ENCODE data around the gene BEND3. TPM values are rescaled to one million over a fixed set of nuclear protein-coding genes. Genes with fewer than 3 reads are reported as not detected.
A peak's percentile ranks its signal among the peaks of the same experiment; 100 is the strongest.

BEND3 gene
- total RNA-seq, 1 donor from 2014 or later: 3.9 TPM

GRCh38 chr6:107108201-107108890, 7.0 kb downstream of the BEND3 start:
- DNase-seq (ENCODE audit: low read depth) (no peak), FAIRE-seq (peak; percentile 64)
- Histone ChIP-seq H3K36me3 (ENCODE audit: control insufficient read depth, insufficient read depth, low read length) (no peaks in the 10 kb centered on the region), H3K4me3 (ENCODE audit: low read depth, low read length) (no peak overlapping the region), H3K27me3 (ENCODE audit: control insufficient read depth, insufficient read depth, low read length) (no peaks in the 10 kb centered on the region)
- TF ChIP-seq, protein P1, sequence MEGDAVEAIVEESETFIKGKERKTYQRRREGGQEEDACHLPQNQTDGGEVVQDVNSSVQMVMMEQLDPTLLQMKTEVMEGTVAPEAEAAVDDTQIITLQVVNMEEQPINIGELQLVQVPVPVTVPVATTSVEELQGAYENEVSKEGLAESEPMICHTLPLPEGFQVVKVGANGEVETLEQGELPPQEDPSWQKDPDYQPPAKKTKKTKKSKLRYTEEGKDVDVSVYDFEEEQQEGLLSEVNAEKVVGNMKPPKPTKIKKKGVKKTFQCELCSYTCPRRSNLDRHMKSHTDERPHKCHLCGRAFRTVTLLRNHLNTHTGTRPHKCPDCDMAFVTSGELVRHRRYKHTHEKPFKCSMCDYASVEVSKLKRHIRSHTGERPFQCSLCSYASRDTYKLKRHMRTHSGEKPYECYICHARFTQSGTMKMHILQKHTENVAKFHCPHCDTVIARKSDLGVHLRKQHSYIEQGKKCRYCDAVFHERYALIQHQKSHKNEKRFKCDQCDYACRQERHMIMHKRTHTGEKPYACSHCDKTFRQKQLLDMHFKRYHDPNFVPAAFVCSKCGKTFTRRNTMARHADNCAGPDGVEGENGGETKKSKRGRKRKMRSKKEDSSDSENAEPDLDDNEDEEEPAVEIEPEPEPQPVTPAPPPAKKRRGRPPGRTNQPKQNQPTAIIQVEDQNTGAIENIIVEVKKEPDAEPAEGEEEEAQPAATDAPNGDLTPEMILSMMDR (IDR thresholded peaks at IDR 0.05; ENCODE audit: insufficient read depth, low read length, severe bottlenecking): no peak

GRCh38 chr6:107107791-107108190, 7.5 kb downstream of the BEND3 start:
- Histone ChIP-seq H3K27me3 (ENCODE audit: control insufficient read depth, insufficient read depth, low read length) (no peaks in the 10 kb centered on the region), H3K36me3 (ENCODE audit: control insufficient read depth, insufficient read depth, low read length) (no peaks in the 10 kb centered on the region), H3K4me3 (ENCODE audit: low read depth, low read length) (no peak overlapping the region)
- TF ChIP-seq, protein P1 (IDR thresholded peaks at IDR 0.05; ENCODE audit: insufficient read depth, low read length, severe bottlenecking): no peak
- DNase-seq (ENCODE audit: low read depth) (no peak), FAIRE-seq (no peak)

DNA sequence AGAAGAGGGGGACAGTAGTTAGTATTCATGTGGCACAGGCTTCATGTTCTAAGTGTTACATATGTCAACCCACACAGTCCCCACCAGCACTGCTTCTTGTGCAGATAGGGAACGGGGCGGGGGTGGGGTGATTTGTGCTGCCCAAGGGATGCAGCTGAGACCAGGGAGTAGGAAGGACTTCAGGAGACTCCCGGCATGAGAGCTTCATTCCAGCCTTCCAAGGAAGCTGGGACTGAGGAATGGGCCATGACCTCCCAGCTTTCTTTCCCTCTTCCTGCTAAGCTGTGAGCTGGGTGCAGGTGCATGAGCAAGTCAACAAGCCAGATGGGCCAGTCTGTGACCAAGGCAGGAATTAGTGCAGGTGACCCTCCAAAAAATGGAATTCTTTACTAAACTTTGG, 9.2 kb downstream of the BEND3 start:
- TF ChIP-seq, protein P1 (IDR thresholded peaks at IDR 0.05; ENCODE audit: insufficient read depth, low read length, severe bottlenecking): no peak
- FAIRE-seq: no peak
- Histone ChIP-seq H3K36me3 (ENCODE audit: control insufficient read depth, insufficient read depth, low read length) (no peaks in the 10 kb centered on the region), H3K27me3 (ENCODE audit: control insufficient read depth, insufficient read depth, low read length) (no peaks in the 10 kb centered on the region), H3K4me3 (ENCODE audit: low read depth, low read length) (no peak overlapping the region)
- no peak for DNase-seq (ENCODE audit: low read depth)

GRCh38 chr6:107105511-107106116, 9.7 kb downstream of the BEND3 start:
- H3K36me3 ChIP-seq (ENCODE audit: control insufficient read depth, insufficient read depth, low read length): no peaks in the 10 kb centered on the region
- H3K27me3 ChIP-seq (ENCODE audit: control insufficient read depth, insufficient read depth, low read length): no peaks in the 10 kb centered on the region
- no peak overlapping the region for H3K4me3 ChIP-seq (ENCODE audit: low read depth, low read length)
- no peak for DNase-seq (ENCODE audit: low read depth)
- TF ChIP-seq, protein P1 (IDR thresholded peaks at IDR 0.05; ENCODE audit: insufficient read depth, low read length, severe bottlenecking): no peak
- peak; percentile 36 for FAIRE-seq

GRCh38 chr6:107103082-107103481, 12.2 kb downstream of the BEND3 start:
- Histone ChIP-seq H3K36me3 (ENCODE audit: control insufficient read depth, insufficient read depth, low read length) (peaks cover 2% of the 10 kb centered on the region), H3K4me3 (ENCODE audit: low read depth, low read length) (no peak overlapping the region), H3K27me3 (ENCODE audit: control insufficient read depth, insufficient read depth, low read length) (no peaks in the 10 kb centered on the region)
- no peak for FAIRE-seq
- no peak for DNase-seq (ENCODE audit: low read depth)
- TF ChIP-seq, protein P1 (IDR thresholded peaks at IDR 0.05; ENCODE audit: insufficient read depth, low read length, severe bottlenecking): no peak

Data from bronchial epithelial cell (primary cell).